GM12872 (cell line): ENCODE measurements around the gene ZNF492.
"Not testable (repeated sequence)": the region's sequence is repeated elsewhere in the genome, so short reads cannot be mapped to it uniquely, and the experiment has no call there.

ENCODE experiments used
- CTCF ChIP-seq: IDR thresholded peaks from 3 replicates; pipeline ENCODE4 v1.5.1; 2011; ENCODE audit warnings: low read depth, mild to moderate bottlenecking, low read length, moderate library complexity; ENCODE audit not compliant: insufficient read depth

The ZNF492 gene

GRCh38 chr19:22633706-22634449 lies at the start of gene ZNF492:
Gene ZNF492 (plus strand): TSS chr19:22634324. CDS start chr19:22653400, 19,076 bp downstream.
- TF ChIP-seq CTCF: not testable (repeated sequence)

- TF ChIP-seq CTCF: no peak
Measured at GRCh38 chr19:22595422-22595821, 38.7 kb upstream of the ZNF492 start.

GRCh38 chr19:22595918-22596341 lies 38.2 kb upstream of the ZNF492 start:
- TF ChIP-seq CTCF: no peak

GRCh38 chr19:22600690-22601648 lies 33.2 kb upstream of the ZNF492 start:
- TF ChIP-seq CTCF: no peak

- TF ChIP-seq CTCF: no peak
Measured at GRCh38 chr19:22601906-22602630, 32.1 kb upstream of the ZNF492 start.

- TF ChIP-seq CTCF: no peak
Measured at GRCh38 chr19:22602631-22603272, 31.4 kb upstream of the ZNF492 start.
